Measurements from ENCODE around the gene MRPL36.

The MRPL36 gene

GRCh38 chr5:1779782-1780613 lies 19.6 kb downstream of the MRPL36 start:
- no peak for FAIRE-seq

- no peak for FAIRE-seq
Observed at GRCh38 chr5:1779021-1779680, 20.5 kb downstream of the MRPL36 start.

DNA sequence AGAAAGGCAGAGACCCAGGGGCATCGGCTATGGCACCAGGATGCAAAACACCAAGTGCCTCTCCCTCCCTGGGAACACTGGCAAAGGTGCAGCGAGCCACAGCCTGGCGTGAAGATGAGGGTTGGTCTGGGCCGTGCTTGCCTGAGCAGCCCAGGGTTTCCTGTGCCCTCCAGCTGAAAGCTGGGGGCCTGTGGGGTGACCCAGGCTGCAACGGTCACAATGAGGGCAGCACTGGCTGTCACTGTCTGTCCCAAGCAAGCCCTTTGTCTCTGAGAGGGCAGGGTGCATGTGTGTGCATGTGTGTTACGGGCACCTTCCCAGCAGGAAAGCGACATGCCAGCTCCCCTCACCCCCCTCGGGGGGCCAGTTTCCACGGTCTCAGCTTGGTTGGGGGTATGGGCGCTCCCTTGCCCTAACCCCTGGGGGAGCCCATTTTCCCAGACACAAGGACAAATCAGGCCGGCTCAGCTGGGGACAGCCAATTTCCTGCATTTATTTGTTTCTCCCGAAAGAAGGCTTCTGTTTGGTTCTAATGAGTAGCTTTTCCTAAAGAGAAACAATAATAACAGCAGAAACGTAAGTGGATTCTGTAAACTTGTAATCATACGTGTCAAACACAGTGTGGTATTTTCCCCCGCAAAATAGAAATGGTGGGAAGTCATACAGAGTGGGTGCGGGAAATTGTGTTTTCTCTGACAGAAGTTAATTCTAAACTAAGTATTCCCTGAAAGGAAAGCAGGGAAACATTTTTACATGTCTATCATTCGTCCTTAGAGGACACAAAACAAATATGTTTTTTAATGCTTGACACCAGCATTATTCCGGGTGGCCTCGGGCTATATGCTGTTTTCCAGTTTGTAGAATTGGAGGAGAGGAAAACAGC lies 21.3 kb downstream of the MRPL36 start:
- no peak for FAIRE-seq

GRCh38 chr5:1777281-1778137 lies 22.1 kb downstream of the MRPL36 start:
- no peak for FAIRE-seq

DNA sequence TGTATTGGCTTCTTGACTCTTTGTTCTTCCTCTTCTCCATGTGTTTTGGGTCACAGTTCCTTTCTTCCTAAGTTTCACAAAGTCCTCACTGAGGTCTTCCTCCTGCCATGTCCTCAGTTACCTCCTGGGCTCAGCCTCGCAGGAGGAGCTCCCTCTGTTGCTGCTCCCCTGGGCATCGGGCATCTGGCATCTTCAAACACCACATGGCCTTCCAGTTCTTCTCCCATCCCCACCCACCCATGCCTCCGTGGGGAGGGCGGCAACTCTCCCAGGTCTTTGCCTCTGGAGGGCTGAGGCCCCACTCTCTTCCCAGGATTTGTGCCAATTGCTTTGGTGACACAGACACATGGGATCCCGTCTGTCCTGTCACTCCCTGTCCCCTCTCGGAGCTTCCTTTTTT lies 22.8 kb downstream of the MRPL36 start:
- no peak for FAIRE-seq

DNA sequence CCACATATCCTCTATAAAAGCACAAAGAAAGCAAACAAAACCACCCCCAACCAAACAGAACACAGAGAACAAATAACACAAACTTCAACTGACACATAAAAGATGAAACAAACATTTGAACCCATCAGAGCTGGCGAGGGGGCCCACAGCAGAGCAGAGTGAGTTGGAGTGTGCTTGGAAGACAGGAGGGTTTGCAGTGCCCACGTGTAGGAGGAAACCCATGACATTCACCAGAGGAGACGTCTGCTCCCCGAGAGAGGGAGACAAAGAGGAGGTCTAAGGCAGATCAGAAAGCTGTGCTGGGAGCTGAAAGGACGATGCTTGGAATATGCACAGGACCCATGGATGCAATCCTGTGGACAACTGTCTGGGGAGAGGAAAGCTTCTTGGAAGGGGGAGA lies 27.0 kb downstream of the MRPL36 start:
- no peak for FAIRE-seq

GRCh38 chr5:1771149-1772065 lies 28.2 kb downstream of the MRPL36 start:
- FAIRE-seq, result no peak

- FAIRE-seq, result no peak
Observed at GRCh38 chr5:1770443-1770802, 29.2 kb downstream of the MRPL36 start.

DNA sequence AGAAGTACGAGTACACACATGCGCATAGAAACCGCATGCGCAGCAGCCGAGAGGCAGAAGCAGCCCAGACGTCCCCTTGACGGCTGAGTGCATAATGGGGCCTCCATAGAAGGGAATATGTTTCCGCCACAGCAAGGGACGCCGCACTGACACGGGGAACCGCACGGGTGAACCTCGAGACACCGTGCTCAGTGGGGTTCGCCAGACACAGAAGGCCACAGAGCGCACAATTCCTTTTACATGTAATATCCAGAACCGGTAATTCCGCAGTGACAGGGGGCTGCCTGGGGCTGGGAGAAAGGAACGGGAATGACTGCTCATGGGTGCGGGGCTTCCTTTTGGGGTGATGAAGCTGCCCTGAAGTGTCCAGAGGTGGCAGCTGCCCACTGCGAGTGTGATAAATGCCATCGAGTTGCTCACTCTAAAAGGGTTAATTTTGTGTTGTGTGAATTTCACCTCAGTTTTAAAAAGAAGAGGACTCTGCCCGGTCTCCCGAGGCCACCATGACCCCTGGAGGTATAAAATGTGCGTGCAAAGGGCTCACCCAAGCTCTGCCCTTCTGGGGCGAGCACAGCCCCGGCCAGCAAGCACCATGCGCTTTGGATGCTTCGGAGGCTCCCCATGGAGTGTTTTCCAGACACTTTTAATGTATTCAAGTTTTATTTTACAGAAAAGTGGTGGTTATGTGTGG lies 29.7 kb downstream of the MRPL36 start:
- FAIRE-seq, result no peak

GRCh38 chr5:1769017-1769640 lies 30.5 kb downstream of the MRPL36 start:
- FAIRE-seq, result no peak

DNA sequence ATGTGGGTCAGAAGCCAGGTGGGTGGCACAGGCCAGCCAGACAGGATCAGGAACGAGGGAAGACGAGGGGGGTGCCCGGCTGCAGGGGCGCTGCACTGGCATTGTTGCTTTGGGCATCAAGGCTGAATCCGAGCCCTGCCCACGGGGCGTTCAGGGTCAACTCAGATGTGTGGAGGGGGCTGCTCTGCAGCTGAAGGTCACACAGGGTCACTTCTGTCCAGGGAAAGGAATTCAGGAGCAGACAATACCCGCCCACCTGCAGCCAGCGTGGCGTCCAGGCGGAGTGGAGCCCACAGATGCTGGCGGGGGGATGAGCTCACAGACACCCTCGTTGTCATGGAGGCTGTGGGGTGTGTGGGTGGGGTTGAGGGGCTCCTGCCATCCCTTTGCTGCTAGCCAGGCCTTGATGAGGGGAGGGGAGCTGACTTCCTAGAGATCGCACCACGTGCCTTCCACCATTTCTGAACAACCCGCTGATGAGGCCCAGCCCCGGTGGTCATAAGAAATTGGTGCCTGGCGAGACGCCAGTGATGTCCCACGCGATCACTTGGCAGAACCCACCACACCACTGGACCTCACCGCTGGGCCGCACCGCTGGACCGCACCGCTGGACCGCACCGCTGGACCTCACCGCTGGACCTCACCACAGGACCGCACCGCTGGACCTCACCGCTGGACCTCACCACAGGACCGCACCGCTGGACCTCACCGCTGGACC lies 31.2 kb downstream of the MRPL36 start:
- FAIRE-seq, result no peak

GRCh38 chr5:1767524-1768282 lies 31.9 kb downstream of the MRPL36 start:
- FAIRE-seq, result no peak

- no peak for FAIRE-seq
Observed at GRCh38 chr5:1765880-1766235, 33.8 kb downstream of the MRPL36 start.

DNA sequence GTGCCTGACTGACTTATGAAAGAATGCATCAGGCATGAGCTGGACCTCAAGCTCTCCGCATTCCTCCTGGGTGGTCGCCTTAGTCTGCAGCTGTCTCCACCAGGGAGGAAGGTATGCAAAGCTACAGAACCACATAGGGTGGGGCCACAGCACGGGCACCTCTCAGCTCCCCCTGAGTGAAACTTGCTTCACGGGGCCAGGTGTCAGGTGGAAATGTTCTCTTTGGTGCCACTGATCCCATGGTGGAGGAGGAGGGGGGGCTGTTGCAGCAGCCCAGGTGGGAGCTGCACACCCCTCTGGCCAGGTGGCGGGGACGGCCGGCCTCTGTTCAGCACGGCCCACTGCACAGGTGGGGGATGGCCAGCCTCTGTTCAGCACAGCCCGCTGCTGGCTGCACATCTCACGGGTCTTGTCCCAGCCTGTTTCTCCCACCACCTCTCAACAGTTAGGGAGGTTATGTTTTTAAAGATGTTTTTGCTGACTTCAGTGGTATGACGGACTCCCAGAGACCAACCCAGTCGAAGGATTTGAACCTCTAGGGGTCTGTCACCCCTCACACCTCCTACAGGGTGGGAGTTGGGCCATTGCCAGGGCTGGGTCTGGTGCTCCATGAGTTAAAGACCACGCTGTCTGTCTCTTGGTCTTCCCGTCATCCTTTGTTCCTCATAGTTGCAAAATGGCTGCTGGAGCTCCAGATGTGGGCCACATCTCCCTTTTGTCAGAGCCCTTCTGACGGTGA lies 34.3 kb downstream of the MRPL36 start:
- no peak for FAIRE-seq

DNA sequence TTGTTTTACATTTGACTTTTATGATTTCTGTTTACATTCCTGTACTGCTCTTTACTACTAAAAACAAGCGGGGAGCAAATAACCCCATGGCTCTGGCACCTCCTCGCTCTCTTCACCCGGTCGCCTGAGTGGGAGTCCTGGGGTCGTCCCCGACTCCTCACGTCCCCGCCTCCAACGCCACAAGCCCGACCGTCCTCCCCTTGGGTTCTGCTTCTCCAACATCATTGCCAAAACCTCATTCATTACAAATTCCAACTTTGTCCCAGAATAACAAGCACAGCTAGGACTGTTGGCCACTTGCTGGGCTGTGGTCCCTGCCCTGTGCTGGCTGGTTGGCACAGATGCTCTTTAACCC lies 35.1 kb downstream of the MRPL36 start:
- FAIRE-seq, result peak; percentile 18

DNA sequence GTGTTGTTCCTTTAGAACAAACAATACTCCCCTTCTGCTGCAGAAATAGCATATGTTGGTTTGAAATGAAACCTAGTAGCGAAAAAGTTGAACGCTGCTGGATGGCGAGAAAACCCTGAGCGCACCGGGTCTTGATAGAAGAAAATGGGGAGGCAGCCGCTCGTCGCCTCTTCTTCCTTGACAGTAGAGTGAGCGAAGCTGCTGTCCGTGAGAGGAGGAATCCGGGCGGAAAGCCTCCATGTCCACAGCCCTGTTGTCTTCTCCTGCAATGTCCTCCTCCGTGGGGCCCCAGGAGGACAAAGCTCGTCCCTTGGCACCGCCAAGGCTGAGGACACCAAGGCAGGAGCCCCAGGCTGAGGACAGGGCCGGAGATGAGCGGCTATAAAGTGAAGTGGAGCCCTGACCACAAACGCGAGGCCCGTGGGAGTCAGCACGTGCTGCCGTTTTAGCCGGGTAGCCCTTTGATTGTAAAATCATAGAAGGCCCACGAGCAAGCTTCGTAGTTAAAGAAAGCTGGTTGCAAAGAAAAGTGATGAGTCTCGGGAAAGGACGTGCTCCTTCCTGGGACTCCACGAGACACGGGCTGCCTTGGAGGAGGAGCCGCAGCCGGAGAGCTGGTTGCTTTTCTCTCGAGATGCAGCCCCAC lies 35.6 kb downstream of the MRPL36 start:
- FAIRE-seq, result no peak

DNA sequence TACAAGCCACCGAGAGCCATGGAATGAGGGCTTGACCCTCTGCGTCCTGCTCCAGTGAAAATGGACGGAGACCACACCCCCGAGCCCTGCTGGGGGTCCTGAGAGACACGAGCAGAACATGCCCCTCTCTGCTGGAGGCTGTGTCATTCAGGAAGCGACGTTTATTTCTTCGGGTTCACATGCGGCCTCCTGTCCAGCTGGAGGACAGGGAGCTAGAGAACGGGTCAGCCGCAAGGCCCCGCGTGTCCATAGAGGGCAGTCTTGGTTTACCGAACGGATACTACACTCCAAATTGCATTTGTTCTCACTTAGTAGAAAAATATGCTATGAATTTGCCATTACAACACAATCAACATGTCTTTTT lies 36.1 kb downstream of the MRPL36 start:
- peak; percentile 98 for FAIRE-seq
